Activated CD8-positive, alpha-beta T cell treated with anti-CD3 and anti-CD28 coated beads for 36 hours (primary cell): ENCODE results near the gene CEP128. TPM values are rescaled to one million over a fixed set of nuclear protein-coding genes. Genes with fewer than 3 reads are reported as not detected.

Experiments used
- ATAC-seq: fragments of 200-7000 bp; cut with Tn5 transposase; one replicate; pipeline ENCODE4 v1.10.0; 2021; ENCODE audit warnings: mild to moderate bottlenecking, moderate library complexity
- CTCF ChIA-PET: fragments of 350-600 bp; sonication (Branson Sonifier 250); formaldehyde crosslinking; loops from one replicate; lab custom pipeline; 2021; ENCODE audit warnings: antibody characterized with exemption; lab: Charles Lee
- POLR2A ChIA-PET: fragments of 350-600 bp; sonication (Branson Sonifier 250); formaldehyde crosslinking; loops from one replicate; lab custom pipeline; 2021; ENCODE audit warnings: antibody characterized with exemption; lab: Charles Lee
- DNase-seq: peaks from one replicate; pipeline ENCODE4 v3.0.0-alpha.2; 2020
- H3K27ac Mint-ChIP-seq: one replicate; pipeline ENCODE4 v1.8.0; 2021; ENCODE audit warnings: mild to moderate bottlenecking, mixed read lengths
- H3K27me3 Mint-ChIP-seq: one replicate; pipeline ENCODE4 v1.8.0; 2021; ENCODE audit warnings: mixed read lengths
- H3K36me3 Mint-ChIP-seq: one replicate; pipeline ENCODE4 v1.8.0; 2021; ENCODE audit warnings: low read depth, mixed read lengths
- H3K4me1 Mint-ChIP-seq: one replicate; pipeline ENCODE4 v1.8.0; 2021; ENCODE audit warnings: low read depth, mixed read lengths
- H3K4me3 Mint-ChIP-seq: one replicate; pipeline ENCODE4 v1.8.0; 2021; ENCODE audit warnings: mild to moderate bottlenecking, moderate library complexity, mixed read lengths
- H3K9me3 Mint-ChIP-seq: one replicate; pipeline ENCODE4 v1.8.0; 2021; ENCODE audit warnings: mixed read lengths
- CTCF ChIP-seq: fragments of 200-600 bp; IDR thresholded peaks from one replicate; pipeline ENCODE4 v1.8.0; 2022; ENCODE audit warnings: antibody characterized with exemption, mild to moderate bottlenecking
- intact Hi-C: fragments of 100-400 bp; cut with micrococcal nuclease; formaldehyde crosslinking; loops from one replicate; pipeline ENCODE4 v1.10.0; 2022
- total RNA-seq, 2 experiments: library from RNA; stranded (reverse); gene quantifications; one replicate each; pipeline ENCODE4 v1.2.3, GENCODE V29; 2021

CEP128 gene
- total RNA-seq, 2 experiments from 2014 or later: 21.6 to 22.5 TPM

- DNase-seq: no peak
- Mint-ChIP-seq H3K36me3 (no peaks in the 10 kb centered on the region), H3K4me3 (no peak overlapping the region), H3K27me3 (no peaks in the 10 kb centered on the region), H3K4me1 (peaks cover 6% of the 10 kb centered on the region), H3K27ac (no peak overlapping the region), H3K9me3 (peaks cover 2% of the 10 kb centered on the region)
- POLR2A ChIA-PET: no interaction called here
- CTCF ChIA-PET: no interaction called here
- ATAC-seq: no peak
- intact Hi-C loops: no loop called here
- no peak for TF ChIP-seq CTCF
Measured at GRCh38 chr14:80491650-80492049, 449.9 kb downstream of the CEP128 start.

GRCh38 chr14:80491131-80491530, 450.4 kb downstream of the CEP128 start:
- no peak for TF ChIP-seq CTCF
- ATAC-seq (peak; percentile 45), DNase-seq (peak; percentile 5)
- peaks cover 6% of the 10 kb centered on the region for H3K4me1 Mint-ChIP-seq
- H3K9me3 Mint-ChIP-seq: peaks cover 2% of the 10 kb centered on the region
- H3K27me3 Mint-ChIP-seq: no peaks in the 10 kb centered on the region
- ChIA-PET POLR2A (no interaction called here), CTCF (no interaction called here)
- no peak overlapping the region for H3K4me3 Mint-ChIP-seq
- H3K27ac Mint-ChIP-seq: no peak overlapping the region
- H3K36me3 Mint-ChIP-seq: no peaks in the 10 kb centered on the region
- intact Hi-C loops: no loop called here

- TF ChIP-seq CTCF: no peak
- Mint-ChIP-seq H3K27ac (no peak overlapping the region), H3K4me3 (no peak overlapping the region), H3K9me3 (peaks cover 2% of the 10 kb centered on the region), H3K27me3 (no peaks in the 10 kb centered on the region), H3K36me3 (no peaks in the 10 kb centered on the region), H3K4me1 (peaks cover 6% of the 10 kb centered on the region)
- intact Hi-C loops: no loop called here
- ChIA-PET CTCF (no interaction called here), POLR2A (no interaction called here)
- DNase-seq: peak; percentile 3
- peak; percentile 24 for ATAC-seq
Measured at GRCh38 chr14:80489513-80489912, 452.0 kb downstream of the CEP128 start.

GRCh38 chr14:80485764-80486163, 455.8 kb downstream of the CEP128 start:
- Mint-ChIP-seq H3K27ac (no peak overlapping the region), H3K4me3 (no peak overlapping the region), H3K36me3 (no peaks in the 10 kb centered on the region), H3K4me1 (no peaks in the 10 kb centered on the region), H3K27me3 (no peaks in the 10 kb centered on the region), H3K9me3 (peaks cover 2% of the 10 kb centered on the region)
- ChIA-PET CTCF (no interaction called here), POLR2A (no interaction called here)
- DNase-seq (no peak), ATAC-seq (no peak)
- TF ChIP-seq CTCF: no peak
- intact Hi-C loops: no loop called here

GRCh38 chr14:80483331-80483730, 458.2 kb downstream of the CEP128 start:
- no peak overlapping the region for H3K27ac Mint-ChIP-seq
- H3K27me3 Mint-ChIP-seq: no peaks in the 10 kb centered on the region
- POLR2A ChIA-PET: no interaction called here
- no peaks in the 10 kb centered on the region for H3K36me3 Mint-ChIP-seq
- intact Hi-C loops: no loop called here
- DNase-seq (no peak), ATAC-seq (no peak)
- no peak overlapping the region for H3K4me3 Mint-ChIP-seq
- CTCF ChIA-PET: no interaction called here
- peaks cover 2% of the 10 kb centered on the region for H3K9me3 Mint-ChIP-seq
- TF ChIP-seq CTCF: no peak
- H3K4me1 Mint-ChIP-seq: no peaks in the 10 kb centered on the region
